Upper lobe of right lung (tissue), 1 donor: ENCODE data around the gene DCST2. TPM values are rescaled to one million over a fixed set of nuclear protein-coding genes. Genes with fewer than 3 reads are reported as not detected.

Experiments
- ATAC-seq: fragments of 200-7000 bp; cut with Tn5 transposase; one replicate; pipeline ENCODE4 v1.9.1; 2020; ENCODE audit warnings: mild to moderate bottlenecking, moderate library complexity
- DNase-seq: peaks from one replicate; pipeline ENCODE4 v3.0.0-alpha.2; 2020
- H3K27ac ChIP-seq: fragments of 200-600 bp; one replicate; pipeline ENCODE4 v1.8.0; 2022
- H3K27me3 ChIP-seq: fragments of 200-600 bp; one replicate; pipeline ENCODE4 v1.8.0; 2022; ENCODE audit warnings: mild to moderate bottlenecking
- H3K36me3 ChIP-seq: fragments of 200-600 bp; one replicate; pipeline ENCODE4 v1.8.0; 2022
- H3K4me1 ChIP-seq: fragments of 200-600 bp; one replicate; pipeline ENCODE4 v1.8.0; 2022
- H3K4me3 ChIP-seq: fragments of 200-600 bp; one replicate; pipeline ENCODE4 v1.8.0; 2022; ENCODE audit warnings: mild to moderate bottlenecking
- H3K9me3 ChIP-seq: fragments of 200-600 bp; one replicate; pipeline ENCODE4 v1.8.0; 2022
- CTCF ChIP-seq: fragments of 200-600 bp; IDR thresholded peaks from one replicate; pipeline ENCODE4 v1.8.0; 2022; ENCODE audit warnings: antibody characterized with exemption
- intact Hi-C: fragments of 100-400 bp; cut with DNase I; formaldehyde crosslinking; loops from one replicate; pipeline ENCODE4 v1.11.0; 2022
- long read RNA-seq: library from polyadenylated mRNA; unstranded; transcript quantifications from one replicate; pipeline ENCODE4 v2.0.0, GENCODE V29; 2021
- total RNA-seq: library from RNA; stranded (reverse); fragmentation: NEBNext Ultra II Directional; extraction: Animal tissue kit (Norgen Biotek cat#: 25700); gene quantifications from one replicate; pipeline ENCODE4 v1.2.1, GENCODE V29; 2021
- donor health status: DM: no; HTN: yes; CAD: no; lungs with severe emphysema.

The DCST2 gene
- total RNA-seq, result 1.5 TPM
- long read RNA-seq, partial matches to known transcripts, result 0 of 1 reads
- long read RNA-seq, other reads (novel, unspliced or antisense), result 1 of 1 reads

DNA sequence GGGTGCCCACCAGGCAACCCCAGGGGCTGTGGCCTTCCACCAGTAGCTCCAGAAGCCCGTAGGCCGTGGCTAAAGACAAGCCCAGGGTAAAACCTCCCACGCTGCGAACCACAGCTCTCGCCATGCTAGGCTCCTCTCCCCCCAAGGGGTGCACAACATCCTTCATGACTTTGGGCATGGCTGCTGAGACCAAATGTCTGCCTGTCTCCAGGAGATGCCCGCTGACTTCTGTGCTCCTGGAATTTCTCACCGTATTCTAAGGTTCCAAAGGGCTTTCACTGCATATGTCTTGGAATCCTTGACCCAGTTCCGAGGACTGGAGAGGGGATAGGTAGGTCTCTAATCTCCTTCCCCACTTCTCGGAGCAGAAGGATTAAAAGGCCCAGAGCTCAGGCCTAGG lies at the start of gene DCST2, which contains the start of gene DCST1:
Gene DCST2, minus strand, starts transcription at position 258 of the 400 bp plus-strand sequence. Its CDS starts 80 bp downstream, at position 178.
Gene DCST1, plus strand, starts transcription at position 301 of the 400 bp plus-strand sequence. CDS start 213 bp downstream, outside the sequence.
- no peak for TF ChIP-seq CTCF
- H3K4me3 ChIP-seq, result no peak within 1 kb of the TSS
- intact Hi-C loops, result no loop called here
- ATAC-seq (no peak), DNase-seq (no peak)
- H3K27me3 ChIP-seq, result no peaks in the 10 kb centered on the region
- no peaks in the 10 kb centered on the region for H3K36me3 ChIP-seq
- H3K27ac ChIP-seq, result no peak within 1 kb of the TSS
- peaks cover 5% of the 10 kb centered on the region for H3K4me1 ChIP-seq
- H3K9me3 ChIP-seq, result no peaks in the 10 kb centered on the region

DNA sequence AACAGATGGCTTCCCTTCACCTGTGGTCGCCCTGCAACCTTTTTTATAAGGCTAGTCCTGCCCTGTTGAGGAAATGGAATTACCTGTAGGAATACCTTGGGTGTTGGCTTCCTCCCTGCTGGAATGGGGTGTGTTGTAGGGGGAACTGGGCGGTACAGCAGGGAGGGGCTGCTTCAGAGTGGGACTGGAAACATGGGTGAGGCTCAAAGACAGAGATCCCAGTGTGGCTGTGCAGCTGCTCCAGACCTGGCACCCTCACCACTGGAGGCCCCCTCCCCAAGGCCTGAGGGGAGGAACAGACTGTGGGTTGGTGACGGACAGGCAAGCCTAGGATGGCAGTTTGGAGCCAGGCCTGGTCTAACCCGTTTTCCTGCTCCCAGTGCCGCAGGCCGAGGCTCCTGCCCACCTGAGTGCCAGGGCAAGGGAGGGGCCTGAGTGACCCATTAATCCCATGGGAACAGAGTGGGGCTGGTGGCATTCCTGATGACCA lies 49.5 kb upstream of the DCST2 start:
- no peak overlapping the region for H3K27ac ChIP-seq
- peaks cover 55% of the 10 kb centered on the region for H3K27me3 ChIP-seq
- ATAC-seq, result no peak
- no peak for DNase-seq
- TF ChIP-seq CTCF, result no peak
- intact Hi-C loops, result no loop called here
- H3K36me3 ChIP-seq, result no peaks in the 10 kb centered on the region
- H3K9me3 ChIP-seq, result no peaks in the 10 kb centered on the region
- peaks cover 53% of the 10 kb centered on the region for H3K4me1 ChIP-seq
- H3K4me3 ChIP-seq, result no peak overlapping the region

- ATAC-seq (no peak), DNase-seq (no peak)
- peaks cover 53% of the 10 kb centered on the region for H3K4me1 ChIP-seq
- no peak overlapping the region for H3K27ac ChIP-seq
- intact Hi-C loops, result no loop called here
- no peaks in the 10 kb centered on the region for H3K9me3 ChIP-seq
- peaks cover 55% of the 10 kb centered on the region for H3K27me3 ChIP-seq
- H3K4me3 ChIP-seq, result no peak overlapping the region
- TF ChIP-seq CTCF, result no peak
- H3K36me3 ChIP-seq, result no peaks in the 10 kb centered on the region
These were observed 48.9 kb upstream of the DCST2 start for GRCh38 chr1:155082301-155083051.

- ATAC-seq (no peak), DNase-seq (no peak)
- peaks cover 55% of the 10 kb centered on the region for H3K27me3 ChIP-seq
- H3K36me3 ChIP-seq, result no peaks in the 10 kb centered on the region
- H3K4me1 ChIP-seq, result peaks cover 53% of the 10 kb centered on the region
- intact Hi-C loops, result no loop called here
- no peak overlapping the region for H3K27ac ChIP-seq
- peak overlapping the region; percentile 34 for H3K4me3 ChIP-seq
- H3K9me3 ChIP-seq, result no peaks in the 10 kb centered on the region
- TF ChIP-seq CTCF, result no peak
These were observed 48.1 kb upstream of the DCST2 start for GRCh38 chr1:155081472-155082300.

GRCh38 chr1:155080312-155081228 lies 47.0 kb upstream of the DCST2 start:
- Histone ChIP-seq H3K27me3 (peaks cover 55% of the 10 kb centered on the region), H3K4me3 (peak overlapping the region; percentile 14), H3K9me3 (no peaks in the 10 kb centered on the region), H3K36me3 (no peaks in the 10 kb centered on the region), H3K4me1 (peaks cover 49% of the 10 kb centered on the region), H3K27ac (no peak overlapping the region)
- TF ChIP-seq CTCF, result no peak
- intact Hi-C loops, result no loop called here
- DNase-seq, result no peak
- no peak for ATAC-seq
